ENCODE measurements around the gene TMEM38A.
A peak's percentile ranks its signal among the peaks of the same experiment; 100 is the strongest.

TMEM38A gene, protein sequence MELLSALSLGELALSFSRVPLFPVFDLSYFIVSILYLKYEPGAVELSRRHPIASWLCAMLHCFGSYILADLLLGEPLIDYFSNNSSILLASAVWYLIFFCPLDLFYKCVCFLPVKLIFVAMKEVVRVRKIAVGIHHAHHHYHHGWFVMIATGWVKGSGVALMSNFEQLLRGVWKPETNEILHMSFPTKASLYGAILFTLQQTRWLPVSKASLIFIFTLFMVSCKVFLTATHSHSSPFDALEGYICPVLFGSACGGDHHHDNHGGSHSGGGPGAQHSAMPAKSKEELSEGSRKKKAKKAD

DNA sequence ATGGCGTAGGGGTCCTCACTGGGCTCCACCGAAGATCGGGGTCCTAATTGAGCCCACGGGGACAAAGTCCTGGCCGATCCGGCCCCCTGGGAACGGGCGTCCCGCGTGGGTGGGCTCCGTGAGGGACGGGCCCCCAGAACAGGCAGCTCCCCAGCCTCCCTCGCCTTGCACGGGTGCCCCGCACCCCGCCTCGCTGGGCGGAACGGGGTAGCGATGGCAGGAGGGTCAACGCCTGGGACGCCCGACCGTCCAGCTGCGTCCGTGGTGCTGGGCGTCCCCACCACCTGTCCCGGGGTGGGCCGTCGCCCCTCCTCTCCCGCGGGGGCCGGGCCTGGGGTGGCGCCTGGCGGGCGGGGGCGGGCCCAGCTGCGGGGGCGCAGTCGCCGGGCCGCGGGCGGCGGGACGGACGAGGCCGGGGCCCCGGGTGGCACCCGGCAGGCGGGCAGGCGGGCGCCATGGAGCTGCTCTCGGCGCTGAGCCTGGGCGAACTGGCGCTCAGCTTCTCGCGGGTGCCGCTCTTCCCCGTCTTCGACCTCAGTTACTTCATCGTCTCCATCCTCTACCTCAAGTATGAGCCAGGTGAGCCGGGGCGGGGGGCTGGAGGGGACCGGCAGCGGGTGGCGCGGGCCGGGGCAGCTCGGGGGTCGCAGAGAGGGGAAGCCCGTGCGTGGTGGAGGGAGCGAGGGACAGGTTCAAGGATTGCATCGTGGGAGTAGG, at the start of gene TMEM38A:
TMEM38A (plus strand) TSS at position 377 of the 717 bp plus-strand sequence; CDS start at position 456, 79 bp downstream.
- H3K4me3 ChIP-seq (replicated peaks; ENCODE audit: low read depth, low read length), result peak within 1 kb of the TSS; percentile 86
- TF ChIP-seq, protein P1, sequence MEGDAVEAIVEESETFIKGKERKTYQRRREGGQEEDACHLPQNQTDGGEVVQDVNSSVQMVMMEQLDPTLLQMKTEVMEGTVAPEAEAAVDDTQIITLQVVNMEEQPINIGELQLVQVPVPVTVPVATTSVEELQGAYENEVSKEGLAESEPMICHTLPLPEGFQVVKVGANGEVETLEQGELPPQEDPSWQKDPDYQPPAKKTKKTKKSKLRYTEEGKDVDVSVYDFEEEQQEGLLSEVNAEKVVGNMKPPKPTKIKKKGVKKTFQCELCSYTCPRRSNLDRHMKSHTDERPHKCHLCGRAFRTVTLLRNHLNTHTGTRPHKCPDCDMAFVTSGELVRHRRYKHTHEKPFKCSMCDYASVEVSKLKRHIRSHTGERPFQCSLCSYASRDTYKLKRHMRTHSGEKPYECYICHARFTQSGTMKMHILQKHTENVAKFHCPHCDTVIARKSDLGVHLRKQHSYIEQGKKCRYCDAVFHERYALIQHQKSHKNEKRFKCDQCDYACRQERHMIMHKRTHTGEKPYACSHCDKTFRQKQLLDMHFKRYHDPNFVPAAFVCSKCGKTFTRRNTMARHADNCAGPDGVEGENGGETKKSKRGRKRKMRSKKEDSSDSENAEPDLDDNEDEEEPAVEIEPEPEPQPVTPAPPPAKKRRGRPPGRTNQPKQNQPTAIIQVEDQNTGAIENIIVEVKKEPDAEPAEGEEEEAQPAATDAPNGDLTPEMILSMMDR (IDR thresholded peaks at IDR 0.05; ENCODE audit: low read depth, low read length, missing control alignments), result no peak
- DNase-seq (ENCODE audit: extremely low read depth, low read depth), result no peak

DNA sequence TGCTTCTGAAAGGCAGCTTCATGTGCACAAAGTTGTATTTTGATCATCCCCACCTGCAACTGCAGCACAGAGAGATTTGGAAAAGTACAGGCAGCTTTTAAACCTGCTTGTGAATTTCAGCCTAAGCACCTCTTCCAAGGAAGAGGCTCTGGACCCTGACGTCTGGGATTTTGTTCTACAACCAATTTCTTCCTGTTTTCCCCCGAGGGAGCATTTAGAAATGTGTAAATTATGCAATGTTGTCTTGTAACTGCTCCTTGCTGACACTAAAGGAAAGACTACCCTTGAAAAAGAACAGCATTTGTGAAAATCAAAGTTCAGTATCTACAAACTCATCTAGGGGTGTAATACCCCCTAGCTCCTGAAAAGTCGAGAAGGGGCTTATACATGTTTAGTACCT, 48.3 kb upstream of the TMEM38A start:
- DNase-seq (ENCODE audit: extremely low read depth, low read depth), result no peak
- H3K4me3 ChIP-seq (replicated peaks; ENCODE audit: low read depth, low read length), result no peak overlapping the region
- TF ChIP-seq, protein P1 (IDR thresholded peaks at IDR 0.05; ENCODE audit: low read depth, low read length, missing control alignments), result no peak

DNA sequence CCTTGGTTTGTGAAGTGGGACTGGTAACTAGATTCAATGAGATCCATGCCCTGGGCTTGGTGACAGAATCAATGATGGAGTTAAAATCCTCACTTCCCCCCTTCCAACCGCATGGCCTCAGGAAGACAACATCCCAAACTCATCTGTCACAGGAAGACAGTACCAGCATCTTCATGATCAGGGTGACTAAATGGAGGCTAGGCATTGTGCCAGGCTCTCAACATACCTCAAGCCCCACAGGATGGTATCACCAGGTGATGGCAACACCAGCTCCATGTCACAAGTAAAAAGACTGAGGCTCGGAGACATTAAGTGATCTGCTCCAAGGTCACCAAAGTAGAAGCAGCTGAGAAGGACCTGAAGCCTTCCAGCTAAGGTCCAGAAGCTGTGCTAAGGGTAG, 47.1 kb upstream of the TMEM38A start:
- DNase-seq (ENCODE audit: extremely low read depth, low read depth), result no peak
- no peak overlapping the region for H3K4me3 ChIP-seq (replicated peaks; ENCODE audit: low read depth, low read length)
- TF ChIP-seq, protein P1 (IDR thresholded peaks at IDR 0.05; ENCODE audit: low read depth, low read length, missing control alignments), result no peak

DNA sequence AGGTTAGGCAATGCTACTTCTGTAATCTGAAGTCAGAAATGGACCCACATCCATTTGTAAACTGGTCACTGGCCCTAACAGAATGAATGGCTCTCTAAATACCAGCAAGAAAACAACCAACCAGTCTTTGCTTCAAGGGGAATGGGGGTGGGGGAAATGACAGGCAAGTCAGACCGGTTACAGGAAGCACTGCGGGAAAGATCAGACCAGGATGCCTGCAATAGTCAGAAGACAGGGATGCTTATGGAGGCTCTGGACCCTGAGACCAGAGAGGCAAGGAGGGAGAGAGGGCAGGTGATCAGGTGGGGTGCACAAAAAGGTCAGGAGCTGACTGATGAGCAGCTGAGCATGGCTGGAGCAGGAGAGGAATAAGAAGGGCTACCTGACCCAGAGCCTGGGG, 46.0 kb upstream of the TMEM38A start:
- TF ChIP-seq, protein P1 (IDR thresholded peaks at IDR 0.05; ENCODE audit: low read depth, low read length, missing control alignments), result no peak
- H3K4me3 ChIP-seq (replicated peaks; ENCODE audit: low read depth, low read length), result no peak overlapping the region
- no peak for DNase-seq (ENCODE audit: extremely low read depth, low read depth)

DNA sequence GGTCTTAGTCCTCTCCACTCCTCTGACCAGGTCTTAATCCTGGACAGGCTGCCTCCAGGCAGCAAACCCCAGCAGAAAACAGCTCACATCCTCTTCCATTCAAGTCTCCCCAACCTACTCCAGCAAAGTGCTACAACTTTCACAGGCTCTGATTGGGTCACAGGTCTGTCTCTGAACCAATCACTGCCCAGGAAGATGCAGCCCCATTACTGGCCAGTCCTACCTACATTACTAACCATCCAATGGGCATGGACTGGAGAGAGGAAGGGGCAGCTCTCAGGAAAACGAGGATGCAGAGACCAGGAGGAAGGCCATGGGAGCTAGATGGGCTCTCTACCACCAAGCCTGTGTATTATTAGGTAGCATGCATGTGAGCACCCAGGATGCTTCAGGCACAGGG, 45.1 kb upstream of the TMEM38A start:
- DNase-seq (ENCODE audit: extremely low read depth, low read depth), result no peak
- no peak overlapping the region for H3K4me3 ChIP-seq (replicated peaks; ENCODE audit: low read depth, low read length)
- TF ChIP-seq, protein P1 (IDR thresholded peaks at IDR 0.05; ENCODE audit: low read depth, low read length, missing control alignments), result no peak

DNA sequence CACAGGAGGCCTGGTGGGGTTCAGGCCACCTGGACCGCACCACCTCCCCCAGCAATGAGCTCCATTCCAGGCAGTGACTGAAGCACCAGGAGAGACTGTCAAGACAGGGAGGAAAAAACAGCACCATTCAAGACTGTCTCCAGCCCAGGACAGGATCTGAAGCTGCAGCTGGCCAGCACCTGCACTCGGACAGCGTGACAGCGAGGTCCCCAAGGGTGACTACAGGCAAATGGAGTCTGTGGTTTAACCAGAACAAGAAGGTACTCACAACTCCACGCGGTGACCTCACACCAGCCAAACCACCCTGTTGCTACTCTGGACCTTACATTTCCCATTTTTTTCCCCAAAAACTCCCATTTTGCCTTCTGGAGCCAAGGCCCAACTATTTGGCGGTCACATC, 42.7 kb upstream of the TMEM38A start:
- TF ChIP-seq, protein P1 (IDR thresholded peaks at IDR 0.05; ENCODE audit: low read depth, low read length, missing control alignments), result no peak
- DNase-seq (ENCODE audit: extremely low read depth, low read depth), result no peak
- H3K4me3 ChIP-seq (replicated peaks; ENCODE audit: low read depth, low read length), result no peak overlapping the region

All from HFF-Myc (cell line).